Suprapubic skin (tissue), 4 donors: Measurements from ENCODE around the gene PDE11A. TPM values are rescaled to one million over a fixed set of nuclear protein-coding genes. Genes with fewer than 3 reads are reported as not detected.

Source experiments
- DNase-seq, 2 donors: peaks; one replicate each; pipeline ENCODE4 v3.0.0-alpha.2; 2019; ENCODE audit warnings: low spot score in 2 of 2
- H3K27ac ChIP-seq: fragments of 200-600 bp; sonication (generic); one replicate; pipeline ENCODE4 v1.5.1; 2019
- H3K27me3 ChIP-seq: fragments of 200-600 bp; sonication (generic); one replicate; pipeline ENCODE4 v1.5.1; 2019
- H3K36me3 ChIP-seq: fragments of 200-600 bp; sonication (generic); one replicate; pipeline ENCODE4 v1.5.1; 2019
- H3K4me1 ChIP-seq: fragments of 200-600 bp; sonication (generic); one replicate; pipeline ENCODE4 v1.5.1; 2019
- H3K4me3 ChIP-seq: fragments of 200-600 bp; sonication (generic); one replicate; pipeline ENCODE4 v1.5.1; 2019; ENCODE audit warnings: mild to moderate bottlenecking
- H3K9me3 ChIP-seq: fragments of 200-600 bp; sonication (generic); one replicate; pipeline ENCODE4 v1.5.1; 2019
- EP300 ChIP-seq: sonication (generic); formaldehyde crosslinking; IDR thresholded peaks from one replicate; pipeline ENCODE4 v1.6.1; 2017; ENCODE audit warnings: antibody characterized with exemption
- POLR2A ChIP-seq, 2 donors: fragments of 450-650 bp; IDR thresholded peaks; one replicate each; pipeline ENCODE4 v1.6.1; 2017; ENCODE audit warnings: antibody characterized with exemption in 2 of 2, mild to moderate bottlenecking in 2 of 2, moderate library complexity in 2 of 2
- POLR2AphosphoS5 ChIP-seq, 3 donors: sonication (generic); formaldehyde crosslinking; IDR thresholded peaks; one replicate each; pipeline ENCODE4 v1.6.1; 2017; ENCODE audit warnings: antibody characterized with exemption in 3 of 3
- WGBS: methylation state at CpG from one replicate; pipeline ENCODE4 v1.1.5; 2018; 5-methylcytosine and 5-hydroxymethylcytosine counted together
- total RNA-seq, 4 donors: library from RNA; depleted of rRNA; stranded (reverse); fragments of >200 nt; gene quantifications; one replicate each; pipeline ENCODE4 v1.1.0, GENCODE V29; 2016
- TF ChIP-seq, protein P1 (sequence below), 2 donors: fragments of 200-600 bp in 1 of 2; fragments of 450-650 bp in 1 of 2; sonication (generic) in 1 of 2; IDR thresholded peaks; one replicate each; pipeline ENCODE4 v1.5.1; 2016 to 2019; ENCODE audit warnings: antibody characterized with exemption in 2 of 2, mild to moderate bottlenecking in 1 of 2, moderate library complexity in 1 of 2

The PDE11A gene
- total RNA-seq, 4 donors from 2014 or later = 0.08 to 1.0 (median 0.36) TPM

- Histone ChIP-seq H3K4me3 (peak overlapping the region; percentile 80), H3K27ac (peak overlapping the region; percentile 95), H3K9me3 (no peaks in the 10 kb centered on the region), H3K36me3 (no peaks in the 10 kb centered on the region), H3K4me1 (peaks cover 9% of the 10 kb centered on the region), H3K27me3 (no peaks in the 10 kb centered on the region)
- DNase-seq = peak; percentile 95 to 96
- 1% methylated on average over 45 of the region's 76 CpGs for WGBS
- TF ChIP-seq, protein P1, sequence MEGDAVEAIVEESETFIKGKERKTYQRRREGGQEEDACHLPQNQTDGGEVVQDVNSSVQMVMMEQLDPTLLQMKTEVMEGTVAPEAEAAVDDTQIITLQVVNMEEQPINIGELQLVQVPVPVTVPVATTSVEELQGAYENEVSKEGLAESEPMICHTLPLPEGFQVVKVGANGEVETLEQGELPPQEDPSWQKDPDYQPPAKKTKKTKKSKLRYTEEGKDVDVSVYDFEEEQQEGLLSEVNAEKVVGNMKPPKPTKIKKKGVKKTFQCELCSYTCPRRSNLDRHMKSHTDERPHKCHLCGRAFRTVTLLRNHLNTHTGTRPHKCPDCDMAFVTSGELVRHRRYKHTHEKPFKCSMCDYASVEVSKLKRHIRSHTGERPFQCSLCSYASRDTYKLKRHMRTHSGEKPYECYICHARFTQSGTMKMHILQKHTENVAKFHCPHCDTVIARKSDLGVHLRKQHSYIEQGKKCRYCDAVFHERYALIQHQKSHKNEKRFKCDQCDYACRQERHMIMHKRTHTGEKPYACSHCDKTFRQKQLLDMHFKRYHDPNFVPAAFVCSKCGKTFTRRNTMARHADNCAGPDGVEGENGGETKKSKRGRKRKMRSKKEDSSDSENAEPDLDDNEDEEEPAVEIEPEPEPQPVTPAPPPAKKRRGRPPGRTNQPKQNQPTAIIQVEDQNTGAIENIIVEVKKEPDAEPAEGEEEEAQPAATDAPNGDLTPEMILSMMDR (IDR thresholded peaks at IDR 0.05) = no peak
- TF ChIP-seq POLR2A (IDR thresholded peaks at IDR 0.05) = no peak
- TF ChIP-seq POLR2AphosphoS5 (IDR thresholded peaks at IDR 0.05) = no peak
These were observed 454.0 kb downstream of the PDE11A start for GRCh38 chr2:177618255-177619253.

DNA sequence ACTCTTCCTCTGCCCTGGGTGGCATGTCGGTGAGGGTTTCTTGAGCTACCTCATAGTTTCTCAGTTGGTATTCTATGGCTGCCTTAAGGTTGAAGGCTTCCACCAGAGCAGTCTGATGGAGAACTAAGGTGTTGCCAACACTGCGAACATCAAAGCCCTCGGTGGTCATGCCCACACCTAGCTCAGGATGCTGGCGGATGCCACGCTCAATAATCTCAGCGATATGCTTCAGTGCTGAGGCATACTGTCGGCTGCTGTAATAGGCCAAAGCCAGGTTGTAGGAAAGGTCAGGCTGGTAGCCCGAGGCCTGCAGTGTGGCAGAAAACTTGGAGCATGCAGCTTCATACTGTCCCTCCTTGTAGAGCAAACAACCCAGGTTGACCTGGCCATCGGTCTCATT lies 454.7 kb downstream of the PDE11A start:
- no peaks in the 10 kb centered on the region for H3K36me3 ChIP-seq
- H3K27ac ChIP-seq = peak overlapping the region; percentile 95
- no peaks in the 10 kb centered on the region for H3K27me3 ChIP-seq
- peak overlapping the region; percentile 80 for H3K4me3 ChIP-seq
- H3K9me3 ChIP-seq = no peaks in the 10 kb centered on the region
- WGBS = 100% methylated on average over 1 of the region's 9 CpGs
- no peak for DNase-seq
- TF ChIP-seq, protein P1 (IDR thresholded peaks at IDR 0.05) = no peak
- TF ChIP-seq EP300 = no peak
- H3K4me1 ChIP-seq = peaks cover 9% of the 10 kb centered on the region

GRCh38 chr2:177616731-177617130 lies 455.8 kb downstream of the PDE11A start:
- peaks cover 9% of the 10 kb centered on the region for H3K4me1 ChIP-seq
- H3K4me3 ChIP-seq = no peak overlapping the region
- no peaks in the 10 kb centered on the region for H3K9me3 ChIP-seq
- 89% methylated on average over 2 of the region's 3 CpGs for WGBS
- no peak overlapping the region for H3K27ac ChIP-seq
- no peaks in the 10 kb centered on the region for H3K27me3 ChIP-seq
- no peak for DNase-seq
- no peaks in the 10 kb centered on the region for H3K36me3 ChIP-seq
- TF ChIP-seq POLR2AphosphoS5 (IDR thresholded peaks at IDR 0.05) = no peak
- TF ChIP-seq, protein P1 (IDR thresholded peaks at IDR 0.05) = no peak
- no peak for TF ChIP-seq POLR2A (IDR thresholded peaks at IDR 0.05)
- TF ChIP-seq EP300 = no peak

DNA sequence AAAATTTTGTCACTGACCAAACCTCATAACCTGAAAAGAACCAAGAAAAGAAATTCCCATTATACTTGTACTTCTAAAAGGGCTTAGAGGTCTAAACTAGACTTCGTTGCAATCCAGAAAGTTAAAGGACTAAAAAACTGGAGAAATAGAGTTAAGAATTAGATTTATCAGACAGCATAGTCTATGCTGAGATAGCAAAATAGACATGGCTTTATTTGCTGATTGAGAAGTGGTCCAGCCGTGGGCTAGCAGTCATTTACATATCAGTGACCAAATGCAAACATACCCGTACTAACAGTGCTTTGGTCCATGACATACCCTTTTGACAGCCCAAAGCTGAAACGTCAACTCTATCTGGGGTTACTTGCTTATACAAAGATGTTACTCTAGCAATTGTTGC lies 456.5 kb downstream of the PDE11A start:
- H3K4me3 ChIP-seq = no peak overlapping the region
- H3K36me3 ChIP-seq = no peaks in the 10 kb centered on the region
- H3K4me1 ChIP-seq = peaks cover 9% of the 10 kb centered on the region
- no peak overlapping the region for H3K27ac ChIP-seq
- TF ChIP-seq, protein P1 (IDR thresholded peaks at IDR 0.05) = no peak
- TF ChIP-seq POLR2A (IDR thresholded peaks at IDR 0.05) (no peak), EP300 (no peak), POLR2AphosphoS5 (IDR thresholded peaks at IDR 0.05) (no peak)
- DNase-seq = no peak
- no peaks in the 10 kb centered on the region for H3K27me3 ChIP-seq
- WGBS = 92% methylated on average over 4 of the region's 4 CpGs
- H3K9me3 ChIP-seq = no peaks in the 10 kb centered on the region

DNA sequence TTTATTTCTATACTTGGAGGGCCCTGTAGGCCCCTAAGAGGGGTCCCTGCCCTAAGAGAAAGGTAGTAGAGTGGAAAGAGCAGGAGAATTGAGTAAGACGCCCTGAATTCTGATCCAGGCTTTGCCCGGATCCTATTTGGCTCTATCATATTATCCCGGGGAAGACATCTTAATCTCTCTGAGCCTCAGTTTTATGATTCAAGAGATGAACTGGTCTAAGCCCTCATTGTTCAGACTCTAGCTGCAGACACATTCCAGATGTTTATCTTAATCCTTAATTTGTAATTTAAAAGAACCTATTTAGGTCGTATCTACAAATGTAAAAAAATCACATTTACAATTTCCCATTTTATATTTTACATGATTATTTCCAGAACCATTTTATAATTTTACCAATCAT lies 459.9 kb downstream of the PDE11A start:
- no peak for TF ChIP-seq POLR2AphosphoS5 (IDR thresholded peaks at IDR 0.05)
- no peak for TF ChIP-seq EP300
- TF ChIP-seq, protein P1 (IDR thresholded peaks at IDR 0.05) = no peak
- no peak for TF ChIP-seq POLR2A (IDR thresholded peaks at IDR 0.05)
- H3K36me3 ChIP-seq = no peaks in the 10 kb centered on the region
- H3K9me3 ChIP-seq = no peaks in the 10 kb centered on the region
- DNase-seq = no peak
- no peaks in the 10 kb centered on the region for H3K27me3 ChIP-seq
- no peaks in the 10 kb centered on the region for H3K4me1 ChIP-seq
- no peak overlapping the region for H3K27ac ChIP-seq
- WGBS = 78% methylated on average over 4 of the region's 4 CpGs
- H3K4me3 ChIP-seq = no peak overlapping the region
